SK-N-SH (cell line): ENCODE measurements around the gene ARID4A.

ENCODE experiments used
- EP300 ChIP-seq, 2 experiments: IDR thresholded peaks; 2 replicates each; pipeline versions ENCODE4 v1.4.0 to v1.6.1; 2012; ENCODE audit warnings: borderline replicate concordance in 1 of 2, low read depth in 1 of 2, low read length in 1 of 2
- EZH2phosphoT487 ChIP-seq: fragments of 200-600 bp; sonication (generic); IDR thresholded peaks from 2 replicates; pipeline ENCODE4 v1.6.1; 2017; ENCODE audit warnings: low read depth, mixed run types, mild to moderate bottlenecking, antibody characterized with exemption, moderate library complexity, borderline replicate concordance
- GABPA ChIP-seq: IDR thresholded peaks from 2 replicates; pipeline ENCODE4 v1.4.0; 2012; ENCODE audit warnings: low read depth, mild to moderate bottlenecking
- POLR2AphosphoS5 ChIP-seq: IDR thresholded peaks from 2 replicates; pipeline ENCODE4 v1.6.1; 2012; ENCODE audit warnings: low read depth, low read length
- RCOR1 ChIP-seq: fragments of 150-350 bp; IDR thresholded peaks from 2 replicates; pipeline ENCODE4 v1.6.1; 2017; ENCODE audit warnings: antibody characterized with exemption, low read length
- TAF1 ChIP-seq: IDR thresholded peaks from 2 replicates; pipeline ENCODE4 v1.6.1; 2012; ENCODE audit warnings: low read depth, mild to moderate bottlenecking, low read length, moderate library complexity, borderline replicate concordance
- TF ChIP-seq, protein P1 (sequence below): IDR thresholded peaks from 2 replicates; pipeline ENCODE4 v1.4.0; 2012; ENCODE audit warnings: low read depth, borderline replicate concordance
- TF ChIP-seq, protein P2 (sequence below): fragments of 200-600 bp; sonication (generic); IDR thresholded peaks from 2 replicates; pipeline ENCODE4 v1.6.1; 2017; ENCODE audit warnings: antibody characterized with exemption, mild to moderate bottlenecking, moderate library complexity
- TF ChIP-seq, protein P3 (sequence below): IDR thresholded peaks from 2 replicates; pipeline ENCODE4 v1.4.0; 2012; ENCODE audit warnings: low read depth, borderline replicate concordance
- TF ChIP-seq, protein P4 (sequence below): fragments of 150-350 bp; IDR thresholded peaks from 2 replicates; pipeline ENCODE4 v1.6.1; 2017; ENCODE audit warnings: antibody characterized with exemption, low read length, low read depth, borderline replicate concordance
- TF ChIP-seq, protein P5 (sequence below): IDR thresholded peaks from 2 replicates; pipeline ENCODE4; 2012
- TF ChIP-seq, protein P6 (sequence below): IDR thresholded peaks from 2 replicates; pipeline ENCODE4 v1.4.0; 2012; ENCODE audit warnings: low read depth

DNA sequence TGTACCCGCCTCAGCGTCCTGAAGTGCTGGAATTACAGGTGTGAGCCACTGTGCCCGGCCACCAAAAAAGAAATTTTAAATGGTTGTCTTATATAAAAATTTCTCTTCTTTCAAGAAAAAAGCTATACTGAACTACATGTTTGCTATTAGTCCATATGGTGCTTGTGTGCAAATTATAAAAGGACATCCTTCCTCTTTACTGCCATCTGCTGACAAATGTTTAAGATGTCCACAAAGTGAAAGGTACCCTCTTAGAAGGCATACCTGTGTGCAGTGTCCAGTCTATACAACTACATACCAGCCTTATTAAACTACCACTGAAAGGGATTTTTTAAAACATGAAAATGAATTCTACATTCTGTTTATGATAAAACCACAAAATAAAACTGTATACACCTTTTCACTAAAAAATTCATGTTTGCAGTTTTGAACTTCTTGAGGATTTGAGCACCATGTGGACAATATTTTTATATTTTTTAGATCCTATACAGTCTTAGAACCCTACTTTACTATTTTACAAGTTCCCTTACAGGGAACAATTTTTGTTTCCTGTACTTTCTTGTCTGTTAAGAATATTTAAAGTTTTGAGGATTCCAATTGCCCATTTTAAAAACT, 64.5 kb downstream of the ARID4A start:
- TF ChIP-seq, protein P1, sequence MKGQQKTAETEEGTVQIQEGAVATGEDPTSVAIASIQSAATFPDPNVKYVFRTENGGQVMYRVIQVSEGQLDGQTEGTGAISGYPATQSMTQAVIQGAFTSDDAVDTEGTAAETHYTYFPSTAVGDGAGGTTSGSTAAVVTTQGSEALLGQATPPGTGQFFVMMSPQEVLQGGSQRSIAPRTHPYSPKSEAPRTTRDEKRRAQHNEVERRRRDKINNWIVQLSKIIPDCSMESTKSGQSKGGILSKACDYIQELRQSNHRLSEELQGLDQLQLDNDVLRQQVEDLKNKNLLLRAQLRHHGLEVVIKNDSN = no peak
- no peak for TF ChIP-seq TAF1
- no peak for TF ChIP-seq EZH2phosphoT487
- TF ChIP-seq, protein P2, sequence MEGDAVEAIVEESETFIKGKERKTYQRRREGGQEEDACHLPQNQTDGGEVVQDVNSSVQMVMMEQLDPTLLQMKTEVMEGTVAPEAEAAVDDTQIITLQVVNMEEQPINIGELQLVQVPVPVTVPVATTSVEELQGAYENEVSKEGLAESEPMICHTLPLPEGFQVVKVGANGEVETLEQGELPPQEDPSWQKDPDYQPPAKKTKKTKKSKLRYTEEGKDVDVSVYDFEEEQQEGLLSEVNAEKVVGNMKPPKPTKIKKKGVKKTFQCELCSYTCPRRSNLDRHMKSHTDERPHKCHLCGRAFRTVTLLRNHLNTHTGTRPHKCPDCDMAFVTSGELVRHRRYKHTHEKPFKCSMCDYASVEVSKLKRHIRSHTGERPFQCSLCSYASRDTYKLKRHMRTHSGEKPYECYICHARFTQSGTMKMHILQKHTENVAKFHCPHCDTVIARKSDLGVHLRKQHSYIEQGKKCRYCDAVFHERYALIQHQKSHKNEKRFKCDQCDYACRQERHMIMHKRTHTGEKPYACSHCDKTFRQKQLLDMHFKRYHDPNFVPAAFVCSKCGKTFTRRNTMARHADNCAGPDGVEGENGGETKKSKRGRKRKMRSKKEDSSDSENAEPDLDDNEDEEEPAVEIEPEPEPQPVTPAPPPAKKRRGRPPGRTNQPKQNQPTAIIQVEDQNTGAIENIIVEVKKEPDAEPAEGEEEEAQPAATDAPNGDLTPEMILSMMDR = peak; percentile 53
- TF ChIP-seq GABPA = no peak
- TF ChIP-seq POLR2AphosphoS5 = no peak
- TF ChIP-seq RCOR1 = no peak
- TF ChIP-seq, protein P3, sequence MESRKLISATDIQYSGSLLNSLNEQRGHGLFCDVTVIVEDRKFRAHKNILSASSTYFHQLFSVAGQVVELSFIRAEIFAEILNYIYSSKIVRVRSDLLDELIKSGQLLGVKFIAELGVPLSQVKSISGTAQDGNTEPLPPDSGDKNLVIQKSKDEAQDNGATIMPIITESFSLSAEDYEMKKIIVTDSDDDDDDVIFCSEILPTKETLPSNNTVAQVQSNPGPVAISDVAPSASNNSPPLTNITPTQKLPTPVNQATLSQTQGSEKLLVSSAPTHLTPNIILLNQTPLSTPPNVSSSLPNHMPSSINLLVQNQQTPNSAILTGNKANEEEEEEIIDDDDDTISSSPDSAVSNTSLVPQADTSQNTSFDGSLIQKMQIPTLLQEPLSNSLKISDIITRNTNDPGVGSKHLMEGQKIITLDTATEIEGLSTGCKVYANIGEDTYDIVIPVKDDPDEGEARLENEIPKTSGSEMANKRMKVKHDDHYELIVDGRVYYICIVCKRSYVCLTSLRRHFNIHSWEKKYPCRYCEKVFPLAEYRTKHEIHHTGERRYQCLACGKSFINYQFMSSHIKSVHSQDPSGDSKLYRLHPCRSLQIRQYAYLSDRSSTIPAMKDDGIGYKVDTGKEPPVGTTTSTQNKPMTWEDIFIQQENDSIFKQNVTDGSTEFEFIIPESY = no peak
- no peak for TF ChIP-seq EP300 (IDR thresholded peaks at IDR 0.05; ENCODE audit: borderline replicate concordance in 1 of 2, low read depth in 1 of 2, low read length in 1 of 2)
- TF ChIP-seq, protein P4, sequence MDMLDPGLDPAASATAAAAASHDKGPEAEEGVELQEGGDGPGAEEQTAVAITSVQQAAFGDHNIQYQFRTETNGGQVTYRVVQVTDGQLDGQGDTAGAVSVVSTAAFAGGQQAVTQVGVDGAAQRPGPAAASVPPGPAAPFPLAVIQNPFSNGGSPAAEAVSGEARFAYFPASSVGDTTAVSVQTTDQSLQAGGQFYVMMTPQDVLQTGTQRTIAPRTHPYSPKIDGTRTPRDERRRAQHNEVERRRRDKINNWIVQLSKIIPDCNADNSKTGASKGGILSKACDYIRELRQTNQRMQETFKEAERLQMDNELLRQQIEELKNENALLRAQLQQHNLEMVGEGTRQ = no peak
- TF ChIP-seq, protein P5, sequence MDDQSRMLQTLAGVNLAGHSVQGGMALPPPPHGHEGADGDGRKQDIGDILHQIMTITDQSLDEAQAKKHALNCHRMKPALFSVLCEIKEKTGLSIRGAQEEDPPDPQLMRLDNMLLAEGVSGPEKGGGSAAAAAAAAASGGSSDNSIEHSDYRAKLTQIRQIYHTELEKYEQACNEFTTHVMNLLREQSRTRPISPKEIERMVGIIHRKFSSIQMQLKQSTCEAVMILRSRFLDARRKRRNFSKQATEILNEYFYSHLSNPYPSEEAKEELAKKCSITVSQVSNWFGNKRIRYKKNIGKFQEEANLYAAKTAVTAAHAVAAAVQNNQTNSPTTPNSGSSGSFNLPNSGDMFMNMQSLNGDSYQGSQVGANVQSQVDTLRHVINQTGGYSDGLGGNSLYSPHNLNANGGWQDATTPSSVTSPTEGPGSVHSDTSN = no peak
- TF ChIP-seq, protein P6, sequence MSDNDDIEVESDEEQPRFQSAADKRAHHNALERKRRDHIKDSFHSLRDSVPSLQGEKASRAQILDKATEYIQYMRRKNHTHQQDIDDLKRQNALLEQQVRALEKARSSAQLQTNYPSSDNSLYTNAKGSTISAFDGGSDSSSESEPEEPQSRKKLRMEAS = no peak
